ENCODE data around the gene PLPPR3. TPM values are rescaled to one million over a fixed set of nuclear protein-coding genes. Genes with fewer than 3 reads are reported as not detected.

The PLPPR3 gene
- total RNA-seq, 1 experiment from 2014 or later = 57.9 TPM

GRCh38 chr19:781800-782184 lies 40.0 kb downstream of the PLPPR3 start:
- Mint-ChIP-seq H3K9me3 (no peaks in the 10 kb centered on the region), H3K27ac (peak overlapping the region in 2 of 3 experiments; percentile 44 to 96; a peak in 5 of 7 replicates), H3K4me3 (peak overlapping the region; percentile 8 to 20; a peak in 2 of 5 replicates), H3K4me1 (peaks cover 21 to 30% of the 10 kb centered on the region in 2 experiments), H3K36me3 (ENCODE audit: insufficient read depth in 1 of 3, low read depth in 3 of 3) (peaks cover 0 to 8% (median 7%) of the 10 kb centered on the region in 3 experiments; a peak in 4 of 7 replicates), H3K27me3 (ENCODE audit: low read depth) (peaks cover 4% of the 10 kb centered on the region)
- Histone ChIP-seq H2AK5ac (ENCODE audit: insufficient read length, low read length) (peak overlapping the region; percentile 56), H4K5ac (ENCODE audit: insufficient read length, low read depth, low read length) (peak overlapping the region; percentile 39), H3K27ac (ENCODE audit: insufficient read length, low read depth, low read length) (peak overlapping the region; percentile 32), H3K56ac (ENCODE audit: insufficient read length, low read depth, low read length) (no peak overlapping the region), H2AFZ (ENCODE audit: low read length) (no peak overlapping the region), H2BK15ac (ENCODE audit: low read depth, low read length) (no peak overlapping the region), H3K9ac (ENCODE audit: extremely low read depth, insufficient read length, low read length) (no peak overlapping the region), H4K8ac (replicated peaks; ENCODE audit: insufficient read length, low read depth, low read length) (peak overlapping the region; percentile 90), H2BK12ac (ENCODE audit: insufficient read length, low read depth, low read length) (peak overlapping the region; percentile 68), H2BK20ac (ENCODE audit: low read depth, low read length, poor library complexity, severe bottlenecking) (no peak overlapping the region), H3T11ph (ENCODE audit: low read length) (no peak overlapping the region), H2BK5ac (ENCODE audit: insufficient read length, low read length) (peak overlapping the region; percentile 43), H3K18ac (ENCODE audit: insufficient read length, low read depth, low read length) (peak overlapping the region; percentile 93), H3K4me1 (ENCODE audit: insufficient read depth, low read length) (no peaks in the 10 kb centered on the region; the same call in 1 of the 2 replicates), H3K4ac (ENCODE audit: low read depth, low read length) (0 out of 2 replicates have a peak overlapping the region, but pooled peaks have one; percentile 39), H4K20me1 (ENCODE audit: control insufficient read depth, insufficient read depth, insufficient read length) (no peaks in the 10 kb centered on the region), H3K79me1 (ENCODE audit: insufficient read depth, low read depth, low read length, poor library complexity, severe bottlenecking) (no peaks in the 10 kb centered on the region), H3K9me3 (ENCODE audit: control insufficient read depth, low read depth, low read length) (no peaks in the 10 kb centered on the region), H3K23me2 (ENCODE audit: insufficient read length, low read depth, low read length, poor library complexity, severe bottlenecking) (peaks cover 16% of the 10 kb centered on the region), H3K23ac (ENCODE audit: insufficient read length, low read depth, low read length) (no peak overlapping the region), H3K14ac (ENCODE audit: insufficient read depth, low read length) (peak overlapping the region; percentile 90), H4K91ac (ENCODE audit: insufficient read length, low read depth, low read length) (peak overlapping the region; percentile 36), H3K79me2 (ENCODE audit: insufficient read depth, low read length) (no peaks in the 10 kb centered on the region), H2BK120ac (ENCODE audit: low read depth, low read length, poor library complexity, severe bottlenecking) (no peak overlapping the region), H3K4me2 (ENCODE audit: insufficient read depth, insufficient read length, low read length) (peak overlapping the region; percentile 38), H3K27me3 (ENCODE audit: insufficient read depth, low read length) (no peaks in the 10 kb centered on the region)
- DNase-seq = no peak
- no CpG with 5 or more reads among the region's 19 CpGs for WGBS (ENCODE audit: extremely low coverage, insufficient read length, low lambda C conversion rate)
- no peak for TF ChIP-seq CTCF (conservative IDR thresholded peaks at IDR 0.05)

All from H9 (cell line).